Measurements from ENCODE around the gene SNED1. TPM values are rescaled to one million over a fixed set of nuclear protein-coding genes. Genes with fewer than 3 reads are reported as not detected.

Gene SNED1
- total and polyA plus RNA-seq, 12 donors, result 3.9 to 12.7 (median 6.3) TPM

DNA sequence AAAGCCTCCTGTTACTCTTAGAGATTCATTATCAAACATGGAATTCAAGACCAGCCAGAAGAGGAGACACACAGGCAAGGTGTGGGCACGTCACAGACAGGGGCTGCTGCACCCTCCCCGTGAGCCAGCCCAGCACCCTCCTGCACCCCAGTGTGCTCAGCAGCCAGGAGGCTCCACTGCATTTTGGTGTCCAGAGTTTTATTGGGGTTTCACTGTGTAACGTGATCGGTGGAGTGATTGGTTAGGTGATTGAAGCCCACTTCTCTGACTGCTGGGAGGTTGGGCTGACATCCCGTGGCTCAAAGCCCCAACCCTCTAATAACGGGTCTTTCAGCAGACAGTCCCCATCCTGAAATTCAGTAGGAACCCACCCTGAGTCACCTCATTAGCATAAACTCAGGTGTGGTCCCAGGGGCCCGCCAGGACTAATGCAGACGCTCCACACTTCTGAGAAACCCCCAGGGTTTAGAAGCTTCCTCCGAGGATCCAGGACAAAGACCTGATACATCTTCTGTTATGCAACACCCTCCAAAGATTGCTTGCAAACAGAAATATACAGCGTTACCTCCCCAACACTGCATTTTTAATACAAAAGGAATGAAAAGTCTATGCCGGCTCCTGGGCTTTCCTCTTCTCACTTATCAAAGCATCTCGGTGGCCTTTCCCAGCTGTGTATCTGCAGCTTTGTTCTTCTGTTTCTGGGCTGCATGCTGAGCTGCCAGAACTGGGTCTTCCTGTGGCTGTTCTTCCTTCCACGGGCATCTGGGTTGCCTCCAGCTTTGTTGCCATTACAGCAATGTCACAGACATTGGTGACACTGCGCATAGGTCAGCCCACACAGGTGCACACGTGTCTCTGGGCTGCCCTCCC lies 43.7 kb upstream of the SNED1 start:
- Histone ChIP-seq H3K36me3 (no peaks in the 10 kb centered on the region), H3K27ac (no peak overlapping the region), H3K4me3 (no peak overlapping the region), H3K9me3 (no peaks in the 10 kb centered on the region), H3K4me1 (peaks cover 0 to 20% (median 10%) of the 10 kb centered on the region in 9 donors), H3K27me3 (peaks cover 0 to 11% (median 0%) of the 10 kb centered on the region in 7 donors)
- TF ChIP-seq, protein P1, sequence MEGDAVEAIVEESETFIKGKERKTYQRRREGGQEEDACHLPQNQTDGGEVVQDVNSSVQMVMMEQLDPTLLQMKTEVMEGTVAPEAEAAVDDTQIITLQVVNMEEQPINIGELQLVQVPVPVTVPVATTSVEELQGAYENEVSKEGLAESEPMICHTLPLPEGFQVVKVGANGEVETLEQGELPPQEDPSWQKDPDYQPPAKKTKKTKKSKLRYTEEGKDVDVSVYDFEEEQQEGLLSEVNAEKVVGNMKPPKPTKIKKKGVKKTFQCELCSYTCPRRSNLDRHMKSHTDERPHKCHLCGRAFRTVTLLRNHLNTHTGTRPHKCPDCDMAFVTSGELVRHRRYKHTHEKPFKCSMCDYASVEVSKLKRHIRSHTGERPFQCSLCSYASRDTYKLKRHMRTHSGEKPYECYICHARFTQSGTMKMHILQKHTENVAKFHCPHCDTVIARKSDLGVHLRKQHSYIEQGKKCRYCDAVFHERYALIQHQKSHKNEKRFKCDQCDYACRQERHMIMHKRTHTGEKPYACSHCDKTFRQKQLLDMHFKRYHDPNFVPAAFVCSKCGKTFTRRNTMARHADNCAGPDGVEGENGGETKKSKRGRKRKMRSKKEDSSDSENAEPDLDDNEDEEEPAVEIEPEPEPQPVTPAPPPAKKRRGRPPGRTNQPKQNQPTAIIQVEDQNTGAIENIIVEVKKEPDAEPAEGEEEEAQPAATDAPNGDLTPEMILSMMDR (IDR thresholded peaks at IDR 0.05), result no peak
- intact Hi-C loops (cut with DNase I), result no loop called here
- WGBS, 2 donors, result 56 to 58% methylated on average over 15 of the region's 15 CpGs
- DNase-seq (no peak), ATAC-seq (no peak)

DNA sequence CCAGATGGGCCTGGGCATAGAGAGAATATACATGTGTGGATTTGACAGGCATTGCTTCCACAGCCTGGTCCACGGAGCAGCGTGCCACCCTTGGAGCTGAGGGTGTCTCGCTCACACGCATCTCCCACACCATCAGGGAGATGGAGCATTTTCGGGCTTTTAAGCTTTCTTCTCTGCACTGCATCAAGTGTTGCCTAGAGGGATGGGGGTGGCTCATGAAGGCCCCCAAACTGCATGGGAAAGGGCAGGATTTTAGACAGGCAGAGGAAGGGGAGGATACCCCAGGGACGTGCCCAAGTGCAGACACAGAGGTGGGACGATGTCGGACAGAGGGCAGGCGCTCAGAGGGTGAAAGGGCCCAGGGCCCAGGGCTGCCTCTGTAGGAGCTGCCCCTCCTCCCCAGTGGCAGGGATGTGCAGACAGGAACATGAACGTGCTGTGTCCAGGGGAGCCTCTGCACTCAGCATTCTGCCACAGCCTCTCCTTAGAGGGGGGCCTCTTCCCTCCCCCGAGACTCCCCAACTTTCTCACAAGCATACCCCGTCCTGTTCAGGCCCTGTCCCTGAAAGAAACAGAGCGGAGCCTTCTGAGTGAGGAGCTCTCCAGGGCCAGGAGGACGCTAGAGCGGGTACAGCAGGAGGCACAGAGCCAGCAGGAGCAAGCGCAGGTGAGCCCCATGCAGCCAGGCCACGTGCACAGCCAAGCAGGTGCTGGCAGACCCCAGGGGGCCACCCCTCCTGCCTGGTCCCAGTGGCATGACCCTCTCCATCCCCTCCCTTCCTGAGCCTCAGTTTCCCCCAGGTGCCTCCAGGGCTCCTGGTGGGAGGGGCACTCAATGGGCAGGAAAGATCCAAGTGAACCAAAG lies 42.9 kb upstream of the SNED1 start:
- Histone ChIP-seq H3K4me1 (peaks cover 0 to 23% (median 17%) of the 10 kb centered on the region in 9 donors), H3K4me3 (no peak overlapping the region), H3K36me3 (no peaks in the 10 kb centered on the region), H3K27ac (no peak overlapping the region), H3K27me3 (peaks cover 0 to 11% (median 0%) of the 10 kb centered on the region in 7 donors), H3K9me3 (no peaks in the 10 kb centered on the region)
- 82 to 83% methylated on average over 17 of the region's 17 CpGs for WGBS, 2 donors
- DNase-seq, result no peak
- TF ChIP-seq, protein P1 (IDR thresholded peaks at IDR 0.05), result no peak
- no peak for ATAC-seq
- intact Hi-C loops (cut with DNase I), result no loop called here

DNA sequence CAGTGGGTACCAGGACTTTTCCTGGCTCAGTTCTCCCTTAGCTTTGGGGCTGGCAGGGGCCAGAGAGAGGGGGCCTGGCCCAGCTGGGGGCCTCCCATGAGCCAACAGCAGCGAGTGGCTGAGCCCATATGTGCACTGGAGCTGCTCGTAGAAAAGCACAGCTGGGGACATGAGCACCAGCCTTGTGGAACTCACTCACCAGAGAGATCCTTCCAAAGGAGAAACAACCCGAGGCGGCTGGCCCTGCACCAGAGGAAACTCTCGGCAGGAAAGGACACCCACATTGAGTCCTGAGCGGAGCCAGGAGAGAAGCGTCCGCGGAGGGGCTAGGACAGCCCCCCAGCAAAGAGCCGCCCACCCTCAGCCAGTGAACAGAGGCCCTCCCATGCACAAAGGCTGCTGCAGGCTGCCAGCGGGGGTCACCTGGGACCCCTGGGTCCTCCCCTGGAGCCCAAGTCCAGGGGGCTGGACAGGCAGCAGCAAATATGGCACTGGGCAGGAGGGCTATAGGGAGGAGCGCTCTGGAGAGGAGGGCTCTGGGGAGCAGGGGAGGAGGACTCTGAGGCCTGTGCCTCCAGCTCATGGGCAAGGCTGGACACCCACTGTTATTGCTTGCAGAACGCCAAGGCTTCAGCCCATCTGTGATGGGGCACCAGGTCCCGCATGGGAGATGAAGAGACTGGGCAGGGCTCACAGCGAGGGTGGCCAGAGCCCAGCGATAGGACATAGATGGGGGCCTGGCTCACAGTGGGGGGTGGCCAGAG lies 42.1 kb upstream of the SNED1 start:
- H3K9me3 ChIP-seq, result no peaks in the 10 kb centered on the region
- H3K36me3 ChIP-seq, result no peaks in the 10 kb centered on the region
- WGBS, 2 donors, result 69 to 73% methylated on average over 16 of the region's 16 CpGs
- peaks cover 0 to 11% (median 0%) of the 10 kb centered on the region in 7 donors for H3K27me3 ChIP-seq
- TF ChIP-seq, protein P1 (IDR thresholded peaks at IDR 0.05), result no peak
- H3K27ac ChIP-seq, result no peak overlapping the region
- H3K4me3 ChIP-seq, result no peak overlapping the region
- ATAC-seq, result no peak
- no peak for DNase-seq
- peaks cover 0 to 28% (median 25%) of the 10 kb centered on the region in 9 donors for H3K4me1 ChIP-seq
- intact Hi-C loops (cut with DNase I), result no loop called here
